HepG2 (cell line): Measurements from ENCODE around the gene TMEM53.

Experiments used
- ATF1 ChIP-seq: IDR thresholded peaks from 2 replicates; pipeline ENCODE4 v1.6.1; 2016; ENCODE audit warnings: mild to moderate bottlenecking, control low read depth
- CBX2 ChIP-seq, 2 experiments: fragments of 200-600 bp in 1 of 2; sonication (generic); formaldehyde crosslinking in 1 of 2; IDR thresholded peaks; 2 replicates each; pipeline versions ENCODE4 v1.7.0 to v1.8.1; 2018 to 2022; ENCODE audit warnings: low read depth in 2 of 2, low read length in 1 of 2, mild to moderate bottlenecking in 1 of 2, missing genetic modification reagents in 1 of 2
- MXI1 ChIP-seq: IDR thresholded peaks from 3 replicates; pipeline ENCODE4 v1.6.1; 2012; ENCODE audit warnings: low read depth, low read length, inconsistent platforms, borderline replicate concordance
- SKIL ChIP-seq: sonication (generic); formaldehyde crosslinking; IDR thresholded peaks from 2 replicates; pipeline ENCODE4 v1.8.0; 2022; ENCODE audit warnings: missing genetic modification reagents, mild to moderate bottlenecking, moderate library complexity, borderline replicate concordance
- TAF1 ChIP-seq: sonication (generic); formaldehyde crosslinking; IDR thresholded peaks from 2 replicates; pipeline ENCODE4 v1.4.0; 2020; ENCODE audit warnings: missing genetic modification reagents
- TF ChIP-seq, protein P1 (sequence below): sonication (generic); formaldehyde crosslinking; IDR thresholded peaks from 2 replicates; pipeline ENCODE4 v1.4.0; 2020; ENCODE audit warnings: missing genetic modification reagents

GRCh38 chr1:44714532-44714931 lies 40.3 kb upstream of the TMEM53 start:
- no peak for TF ChIP-seq TAF1
- no peak for TF ChIP-seq ATF1 (CRISPR knock-in tag)
- TF ChIP-seq, protein P1, sequence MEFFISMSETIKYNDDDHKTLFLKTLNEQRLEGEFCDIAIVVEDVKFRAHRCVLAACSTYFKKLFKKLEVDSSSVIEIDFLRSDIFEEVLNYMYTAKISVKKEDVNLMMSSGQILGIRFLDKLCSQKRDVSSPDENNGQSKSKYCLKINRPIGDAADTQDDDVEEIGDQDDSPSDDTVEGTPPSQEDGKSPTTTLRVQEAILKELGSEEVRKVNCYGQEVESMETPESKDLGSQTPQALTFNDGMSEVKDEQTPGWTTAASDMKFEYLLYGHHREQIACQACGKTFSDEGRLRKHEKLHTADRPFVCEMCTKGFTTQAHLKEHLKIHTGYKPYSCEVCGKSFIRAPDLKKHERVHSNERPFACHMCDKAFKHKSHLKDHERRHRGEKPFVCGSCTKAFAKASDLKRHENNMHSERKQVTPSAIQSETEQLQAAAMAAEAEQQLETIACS (CRISPR knock-in tag): no peak
- no peak for TF ChIP-seq MXI1
- TF ChIP-seq CBX2 (IDR thresholded peaks at IDR 0.05; ENCODE audit: low read depth, low read length): no peak
- TF ChIP-seq CBX2 (CRISPR knock-in tag; IDR thresholded peaks at IDR 0.05; ENCODE audit: low read depth): no peak
- no peak for TF ChIP-seq SKIL (CRISPR knock-in tag)
